ENCODE results near the gene SDR42E2.
"Not testable (repeated sequence)": the region's sequence is repeated elsewhere in the genome, so short reads cannot be mapped to it uniquely, and the experiment has no call there.

Gene SDR42E2

DNA sequence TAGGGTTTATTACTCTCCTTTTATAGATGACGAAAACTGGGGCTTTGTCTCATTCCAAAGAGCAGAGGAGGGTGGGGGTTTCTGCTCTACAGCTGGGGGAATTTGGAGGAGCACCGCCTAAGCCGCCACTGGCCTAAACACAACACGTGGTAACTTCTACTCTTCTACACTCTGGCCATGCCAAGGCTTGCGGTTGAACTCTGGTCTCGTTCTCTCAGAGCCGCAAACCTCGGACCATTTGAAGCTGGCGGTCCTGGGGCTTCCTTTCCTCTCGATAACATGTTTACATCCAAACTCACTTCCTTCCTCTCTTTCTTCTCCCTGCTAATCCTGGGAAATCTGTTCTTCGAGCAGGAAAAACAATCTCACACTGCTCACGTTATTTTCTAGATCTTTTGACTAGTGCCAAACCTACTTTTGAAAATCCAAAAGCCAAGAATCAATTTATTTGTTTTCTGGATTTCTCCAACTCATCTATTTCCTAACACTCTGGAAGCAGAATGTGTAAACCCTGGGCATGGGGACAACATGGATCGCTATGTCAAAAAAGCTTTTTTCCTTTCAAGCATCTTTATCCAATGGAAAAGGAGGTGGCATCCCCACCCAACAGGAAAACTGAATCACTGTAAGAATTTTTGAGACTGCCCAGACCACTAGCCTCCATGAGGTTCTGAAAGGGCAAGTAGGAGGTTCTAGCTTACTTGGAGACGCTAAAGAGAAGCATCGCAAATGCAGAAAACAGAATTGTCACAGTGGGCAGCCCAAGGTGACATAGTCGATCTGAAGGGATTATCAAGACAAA lies 30.2 kb downstream of the SDR42E2 start:
- DNase-seq, result peak; percentile 23

DNA sequence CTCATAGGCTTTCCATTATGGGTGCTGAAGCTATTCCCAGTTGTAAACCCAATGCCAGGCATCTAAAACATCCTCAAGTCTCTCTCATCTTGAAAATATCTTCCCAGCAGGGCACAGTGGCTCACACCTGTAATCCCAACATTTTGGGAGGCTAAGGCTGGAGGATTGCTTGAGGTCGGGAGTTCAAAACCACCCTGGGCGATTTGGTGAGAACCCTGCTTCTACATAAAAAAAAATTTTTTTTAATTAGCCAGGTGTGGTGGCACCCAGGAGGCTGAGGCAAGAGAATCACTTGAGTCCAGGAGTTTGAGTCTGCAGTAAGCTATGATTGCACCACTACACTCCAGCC lies 30.7 kb downstream of the SDR42E2 start:
- DNase-seq, result no peak

DNA sequence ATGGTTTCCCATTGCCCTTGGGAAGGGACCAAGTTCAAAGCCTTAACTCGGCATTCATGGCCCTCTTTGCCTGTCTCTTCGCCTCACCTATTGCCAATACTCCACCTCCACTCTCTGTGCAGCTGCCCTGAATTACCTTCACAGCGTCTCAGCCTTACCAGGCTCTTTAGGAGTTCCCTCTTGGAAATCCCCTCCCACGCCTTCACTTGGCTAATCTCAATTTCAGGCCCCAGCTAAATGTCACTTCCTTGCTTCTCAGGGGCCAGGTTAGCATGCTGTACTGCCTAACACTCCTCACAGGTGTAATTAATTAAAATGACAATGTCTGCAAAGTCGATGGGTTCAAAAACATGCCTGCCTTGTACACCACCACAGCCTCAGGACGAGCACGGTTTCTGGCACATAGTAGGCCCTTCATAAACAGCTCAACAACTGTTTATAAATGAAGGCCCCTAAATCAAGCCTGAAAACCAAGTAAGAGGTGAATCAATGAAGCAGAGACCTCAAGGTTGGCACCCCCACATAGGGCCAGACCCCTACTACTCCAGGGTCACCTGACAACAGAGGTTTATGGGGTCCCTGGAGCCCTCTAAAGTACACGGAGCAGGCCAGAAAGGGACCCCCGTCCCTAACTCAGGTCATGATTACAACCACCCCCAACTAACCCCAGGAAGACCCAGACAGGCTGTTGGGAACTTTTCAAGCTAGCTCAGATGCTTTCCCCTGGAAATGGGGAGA lies 32.6 kb downstream of the SDR42E2 start:
- DNase-seq, result no peak

DNA sequence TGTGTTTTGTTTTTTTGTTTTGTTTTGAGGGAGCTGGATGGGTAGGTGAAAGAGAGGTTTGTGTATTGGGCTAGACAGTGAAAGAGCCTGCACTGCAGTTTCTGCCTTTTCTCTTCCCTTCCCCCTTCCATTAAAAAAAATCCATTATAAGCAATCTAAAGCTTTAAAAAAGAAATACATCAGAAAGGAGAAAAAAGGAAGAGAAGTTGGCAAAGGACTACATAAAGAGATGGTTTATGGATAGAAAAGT lies 33.1 kb downstream of the SDR42E2 start:
- DNase-seq, result no peak

DNA sequence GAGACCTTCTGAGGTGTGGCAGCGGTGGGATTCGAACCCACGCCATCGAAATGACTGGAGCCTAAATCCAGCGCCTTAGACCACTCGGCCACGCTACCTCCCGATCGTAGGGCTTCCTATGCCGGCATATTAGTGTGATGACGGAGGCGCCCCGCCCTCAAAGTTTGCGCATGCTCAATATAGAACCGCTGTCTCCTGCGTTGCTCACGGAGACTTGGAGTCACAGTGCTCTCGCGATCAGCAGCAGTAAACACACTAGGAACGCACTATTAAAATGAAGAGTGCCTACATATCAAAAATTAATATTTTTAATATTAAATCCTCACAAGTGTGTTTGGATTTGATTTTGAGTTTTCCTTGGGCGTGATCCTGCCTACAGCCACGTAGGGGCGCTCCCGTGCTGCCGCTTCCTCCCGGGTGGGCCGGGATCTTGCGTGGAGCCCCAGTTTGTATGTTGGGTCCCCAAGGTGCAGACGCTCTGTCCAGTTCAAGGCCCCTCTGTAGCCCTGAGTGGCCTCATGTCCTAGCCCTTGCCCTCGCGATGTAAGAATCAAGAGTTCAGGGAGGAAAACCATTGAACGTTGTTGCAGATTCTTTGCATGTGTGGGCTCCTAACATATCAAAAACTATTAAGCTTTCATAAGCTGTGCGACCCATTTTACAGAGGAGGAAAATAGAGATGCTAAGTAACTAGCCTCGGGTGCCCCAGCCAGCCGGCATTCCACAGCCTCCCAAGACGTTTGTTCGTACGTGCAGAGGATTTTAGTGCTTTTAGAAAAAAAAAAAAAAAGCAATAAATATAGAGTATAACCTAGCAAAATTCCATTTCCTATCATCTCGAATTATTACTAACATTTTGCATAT lies 33.6 kb downstream of the SDR42E2 start:
- peak; percentile 63 for DNase-seq

DNA sequence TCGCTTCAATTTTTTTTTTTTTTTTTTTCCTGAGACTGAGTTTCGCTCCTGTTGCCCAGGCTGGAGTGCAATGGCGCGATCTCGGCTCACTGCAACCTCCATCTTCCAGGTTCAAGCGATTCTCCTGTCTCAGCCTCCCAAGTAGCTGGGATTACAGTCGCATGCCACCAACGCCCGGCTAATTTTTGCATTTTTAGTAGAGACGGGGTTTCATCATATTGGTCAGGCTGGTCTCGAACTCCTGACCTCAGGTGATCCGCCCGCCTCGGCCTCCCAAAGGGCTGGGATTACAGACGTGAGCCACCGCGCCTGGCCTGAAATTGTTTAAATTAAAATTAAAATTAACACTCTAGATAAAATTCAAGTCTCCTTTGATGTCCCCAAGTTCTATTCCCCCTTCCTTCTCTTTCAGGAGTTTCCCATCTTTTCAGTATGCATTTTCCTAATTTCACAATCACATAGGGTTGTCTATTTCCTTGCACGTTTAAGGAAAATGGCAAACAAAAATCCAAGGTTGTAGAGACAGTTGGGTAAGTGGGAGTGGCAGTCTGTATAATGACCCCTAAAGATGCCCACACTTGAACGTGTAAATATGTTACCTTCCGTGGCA lies 34.4 kb downstream of the SDR42E2 start:
- DNase-seq, result not testable (repeated sequence)

DNA sequence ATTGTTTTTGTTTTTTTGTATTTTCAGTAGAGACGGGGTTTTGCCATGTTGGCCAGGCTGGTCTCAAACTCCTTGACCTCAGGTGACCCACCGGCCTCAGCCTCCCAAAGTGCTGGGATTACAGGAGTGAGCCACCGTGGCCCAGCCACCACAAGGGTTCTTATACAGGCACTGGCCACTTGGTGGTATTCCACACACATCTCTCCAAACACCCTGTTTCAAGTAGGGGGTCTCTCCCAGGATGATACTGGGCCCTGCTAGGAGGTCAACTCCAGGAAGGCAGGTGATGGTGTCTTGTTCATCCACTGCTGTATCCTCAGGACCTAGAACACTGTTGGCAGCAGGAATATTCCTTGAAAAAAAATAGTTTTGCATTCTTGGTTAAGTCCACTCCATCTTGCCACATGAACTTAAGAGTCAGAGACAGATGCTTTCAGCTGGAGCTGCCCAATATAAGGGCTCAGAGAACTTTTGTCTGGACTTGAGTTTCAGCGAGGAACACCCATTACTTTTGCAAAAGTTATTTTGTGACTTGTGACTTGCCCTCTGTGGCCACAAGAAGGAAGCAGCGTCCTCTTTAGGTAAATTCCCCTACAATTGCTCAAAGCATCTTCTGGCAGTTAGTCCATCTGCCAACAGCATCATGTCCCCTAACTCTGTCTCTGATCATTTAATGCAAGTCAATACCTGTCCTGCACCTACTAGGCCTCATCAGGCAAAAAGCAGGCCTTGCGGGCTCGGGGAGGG lies 36.4 kb downstream of the SDR42E2 start:
- DNase-seq, result no peak

DNA sequence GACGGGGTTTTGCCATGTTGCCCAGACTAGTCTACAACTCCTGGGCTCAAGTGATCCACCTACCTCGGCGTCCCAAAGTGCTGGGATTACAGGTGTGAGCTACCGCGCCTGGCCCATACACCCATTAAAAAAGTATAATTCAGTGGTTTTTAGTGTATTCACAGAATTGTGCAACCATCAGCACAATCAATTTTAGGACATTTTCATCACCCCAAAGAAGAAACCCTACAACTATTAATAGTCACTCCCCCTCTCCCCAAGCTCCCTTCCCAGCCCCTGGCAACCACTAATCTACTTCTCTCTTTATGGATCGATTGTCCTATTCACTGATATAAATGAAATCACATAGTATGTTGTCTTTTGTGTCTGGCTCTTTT lies 39.9 kb downstream of the SDR42E2 start:
- DNase-seq, result no peak

DNA sequence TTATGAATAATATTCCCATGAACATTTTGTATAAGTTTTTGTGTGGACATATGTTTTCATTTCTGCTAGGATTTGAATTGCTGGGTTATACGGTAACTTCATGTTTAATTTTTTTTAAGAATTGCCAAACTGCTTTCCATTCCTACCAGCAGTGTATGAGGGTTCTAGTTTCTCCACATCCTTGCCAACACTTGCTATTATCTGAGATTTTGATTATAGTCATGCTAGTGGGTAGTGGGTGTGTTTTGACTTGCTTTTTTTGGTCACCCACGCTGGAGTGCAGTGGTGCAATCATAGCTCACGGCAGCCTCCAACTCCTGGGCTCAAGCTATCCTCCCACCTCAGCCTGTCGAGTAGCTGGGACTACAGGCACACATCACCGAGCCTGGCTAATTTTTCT lies 40.8 kb downstream of the SDR42E2 start:
- DNase-seq, result no peak

DNA sequence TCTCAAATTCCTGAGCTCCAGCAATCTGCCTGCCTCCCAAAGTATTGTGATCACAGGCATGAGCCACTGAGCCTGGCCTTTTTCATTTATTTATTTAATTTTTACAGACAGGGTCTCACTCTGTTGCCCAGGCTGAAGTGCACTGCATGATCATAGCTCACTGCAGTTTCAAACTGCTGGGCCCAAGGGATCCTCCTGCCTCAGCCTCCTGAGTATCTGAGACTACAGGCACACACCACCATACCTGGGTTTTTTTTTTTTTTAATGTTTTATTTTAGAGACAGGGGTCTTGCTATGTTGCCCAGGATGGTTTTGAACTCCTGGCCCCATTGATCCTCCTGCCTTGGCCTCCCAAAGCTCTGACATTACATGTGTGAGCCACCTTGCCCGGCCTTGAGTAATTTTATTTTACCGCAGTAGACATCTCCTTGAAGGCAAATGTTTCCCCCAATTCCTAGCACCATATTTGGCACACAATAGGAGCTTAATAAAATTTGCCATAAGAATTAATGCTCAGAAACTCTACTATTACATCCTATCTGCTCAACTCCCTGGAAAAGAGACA lies 41.9 kb downstream of the SDR42E2 start:
- no peak for DNase-seq

DNA sequence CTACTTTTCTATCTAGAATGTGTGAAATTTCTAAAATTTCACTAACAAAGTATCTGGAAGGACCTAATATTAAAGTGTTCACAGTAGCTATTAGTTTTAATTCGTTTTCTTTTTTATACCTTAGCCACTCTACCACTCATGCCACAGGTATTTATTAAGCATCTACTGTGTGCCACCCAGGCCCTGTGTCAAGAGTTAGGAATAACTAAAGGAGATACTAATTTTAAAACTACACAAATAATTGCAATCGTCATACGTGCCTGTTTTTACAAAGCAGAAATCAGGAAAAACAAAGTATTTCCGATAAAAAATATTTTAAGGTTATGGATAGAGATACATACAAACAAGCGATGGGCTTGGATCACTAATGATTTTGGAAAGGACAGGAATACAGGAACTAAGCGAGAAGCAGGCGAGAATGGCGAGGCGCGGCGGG lies 43.3 kb downstream of the SDR42E2 start:
- DNase-seq, result no peak

DNA sequence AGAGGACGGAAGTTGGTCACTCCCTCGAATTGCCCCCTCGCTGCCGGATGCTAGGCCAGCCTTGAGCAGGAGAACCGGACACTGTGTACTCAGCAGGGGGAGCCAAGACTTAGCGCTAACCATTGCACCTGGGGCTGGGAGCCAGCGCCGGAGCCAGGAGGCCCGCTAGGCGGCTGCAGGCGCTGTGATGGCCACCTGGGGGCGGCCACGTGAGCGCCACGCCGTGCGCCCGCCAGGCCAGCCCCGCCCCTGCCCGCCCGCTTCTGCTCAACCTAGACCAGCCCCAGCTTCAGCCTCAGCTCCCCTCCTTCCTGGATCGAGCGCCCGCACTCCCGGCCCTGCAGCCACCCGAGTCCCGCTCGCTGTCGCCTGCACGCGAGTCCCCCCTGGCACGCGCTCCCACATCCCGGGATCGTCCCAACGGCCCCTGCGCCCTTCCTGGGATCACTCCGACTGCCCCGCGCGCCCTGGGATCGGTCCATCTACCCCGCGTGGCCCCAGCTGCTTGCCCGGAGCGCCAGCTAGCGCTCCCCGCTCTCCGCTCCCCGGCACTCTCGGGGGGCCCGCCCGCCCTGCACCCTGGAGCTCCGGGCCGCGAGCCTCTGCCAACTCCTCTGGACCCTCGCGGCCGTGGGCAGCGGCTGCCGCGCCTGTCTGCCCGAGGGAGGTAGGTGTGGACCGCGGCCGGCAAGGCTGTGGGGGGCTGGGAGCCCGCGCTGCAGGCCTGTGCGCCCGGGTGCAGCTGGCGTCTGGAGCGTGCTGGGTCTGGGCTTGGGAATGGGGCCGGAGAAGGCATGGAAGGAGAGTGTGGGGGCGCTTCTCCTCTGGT lies 43.9 kb downstream of the SDR42E2 start, which contains the start of gene EEF2K:
Gene EEF2K, plus strand, starts transcription at position 266 of the 829 bp plus-strand sequence. CDS start 19,452 bp downstream, outside the sequence.
- peak; percentile 58 for DNase-seq

DNA sequence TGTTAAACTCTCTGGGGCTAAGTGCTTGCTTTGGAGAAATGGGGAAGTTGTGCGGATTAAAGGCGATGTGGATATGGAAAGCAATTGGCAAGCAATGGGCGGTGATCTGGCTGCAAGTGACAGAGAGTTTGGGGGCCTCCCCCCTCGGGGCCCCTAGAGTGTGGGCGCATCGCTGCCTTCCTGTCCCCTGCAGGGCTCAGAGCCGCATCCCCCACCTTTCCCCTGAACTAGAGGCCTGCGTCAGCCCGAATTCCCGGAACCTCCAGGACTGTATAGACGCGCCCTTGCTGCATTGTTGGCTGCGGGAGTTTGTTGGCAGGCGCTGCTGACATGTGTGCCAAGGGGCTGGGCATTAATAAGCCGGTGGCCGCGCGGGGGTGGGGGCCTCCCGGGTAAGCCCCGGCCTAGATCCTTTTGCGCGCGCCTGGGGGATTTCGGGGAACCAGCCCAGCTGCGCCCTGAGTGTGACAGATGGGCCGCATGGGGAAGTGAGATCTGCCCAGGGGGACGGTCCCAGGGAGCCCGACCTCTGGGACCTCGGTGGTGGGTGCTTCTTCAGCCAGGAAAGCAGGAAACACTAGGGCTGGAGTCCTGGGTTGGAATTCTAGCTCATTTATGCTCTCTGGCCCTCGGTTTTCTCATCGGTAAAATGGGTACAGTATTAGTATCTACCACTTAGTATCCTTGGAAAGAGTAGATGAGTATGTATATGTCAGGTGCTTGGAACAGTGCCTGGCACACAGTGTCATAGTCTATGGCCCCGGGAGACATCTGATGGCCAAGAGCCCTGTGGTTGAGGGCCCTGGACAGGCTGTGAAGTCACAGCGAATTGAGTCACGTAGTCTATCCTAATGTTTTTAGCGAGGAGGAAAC lies 44.8 kb downstream of the SDR42E2 start:
- DNase-seq, result peak; percentile 8

DNA sequence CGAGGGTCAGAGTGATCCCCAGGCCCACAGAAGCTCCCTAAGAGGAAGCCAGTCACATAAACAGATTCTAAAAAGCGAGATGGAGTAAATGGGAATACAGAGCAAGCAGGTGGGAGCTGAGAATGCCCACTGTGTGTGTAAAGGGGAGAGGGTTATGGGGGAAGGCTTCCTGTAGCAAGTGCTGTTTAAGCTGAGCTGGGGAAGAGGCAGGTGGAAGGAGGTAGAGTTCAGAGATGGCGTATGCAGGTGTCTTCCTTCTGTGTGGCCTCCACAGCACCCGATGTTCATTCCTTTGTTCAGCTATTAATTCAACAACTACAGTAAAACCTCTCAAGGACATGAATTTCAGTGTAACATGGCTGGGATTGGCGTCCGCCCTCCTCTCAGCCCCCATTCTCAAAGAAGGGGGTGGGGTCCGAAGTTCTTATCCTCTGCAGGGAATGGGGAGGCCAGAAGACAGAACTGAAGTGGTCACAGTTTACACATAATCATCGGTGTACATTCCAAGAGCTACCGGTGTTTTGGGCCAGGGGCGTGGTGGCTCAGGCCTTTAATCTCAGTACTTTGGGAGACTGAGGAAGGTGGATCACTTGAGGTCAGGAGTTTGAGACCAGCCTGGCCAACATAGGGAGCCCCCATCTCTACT lies 45.5 kb downstream of the SDR42E2 start:
- DNase-seq, result no peak

DNA sequence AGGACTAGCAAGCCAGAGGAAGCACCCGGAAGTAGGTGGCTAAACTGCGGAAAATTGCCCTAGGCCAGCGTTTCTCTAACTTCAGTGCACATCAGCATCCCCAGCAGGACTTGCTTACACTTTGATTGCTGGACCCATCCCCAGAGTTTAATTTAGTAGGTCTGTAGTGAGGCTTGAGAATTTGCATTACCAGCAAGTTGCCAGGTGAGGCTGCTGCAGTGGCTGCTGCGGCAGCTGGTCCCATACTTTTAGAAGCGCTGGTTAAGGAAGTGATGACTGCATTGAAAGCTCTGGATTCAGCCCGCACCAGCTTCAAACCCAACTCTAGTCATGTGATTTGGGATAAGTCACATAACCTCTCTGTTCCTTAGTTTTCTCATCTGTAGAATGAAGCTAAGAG lies 48.0 kb downstream of the SDR42E2 start:
- DNase-seq, result no peak

DNA sequence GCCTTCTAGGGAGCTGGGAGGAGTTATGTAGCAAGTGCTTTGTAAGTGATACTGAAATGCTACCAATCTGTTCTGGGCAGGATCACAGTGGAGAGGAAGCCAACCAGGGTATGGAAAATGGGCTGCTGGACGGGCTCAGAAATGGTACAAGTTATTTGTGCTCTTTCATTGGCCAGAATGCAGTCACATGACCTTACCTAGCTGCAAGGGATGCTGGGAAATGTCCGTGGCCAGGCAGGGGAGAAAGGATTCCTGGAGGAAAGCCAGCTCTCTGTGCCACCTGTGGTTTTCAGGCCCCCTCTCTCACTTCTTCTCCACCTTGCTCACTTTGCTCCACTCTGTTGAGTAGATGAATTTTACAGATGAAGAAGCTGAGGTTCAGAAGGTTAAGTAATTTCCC lies 48.5 kb downstream of the SDR42E2 start:
- no peak for DNase-seq

DNA sequence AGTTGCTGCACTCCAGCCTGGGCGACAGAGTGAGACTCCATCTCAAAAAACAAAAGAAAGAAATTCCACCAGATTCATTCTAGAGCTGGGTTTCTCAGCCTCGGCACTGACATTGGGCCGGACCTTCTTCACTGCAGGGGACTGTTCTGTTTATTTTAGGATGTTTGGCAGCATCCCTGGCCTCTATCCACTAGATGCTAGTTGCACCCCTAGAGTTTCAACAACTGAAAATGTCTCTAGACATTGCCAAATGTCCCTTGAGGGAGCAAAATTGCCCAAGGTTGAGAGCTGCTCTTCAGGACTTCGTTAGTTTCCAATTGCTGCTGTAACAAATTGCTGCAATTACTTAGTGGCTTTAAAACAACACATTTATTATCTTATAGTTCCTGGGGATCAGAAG lies 50.9 kb downstream of the SDR42E2 start:
- no peak for DNase-seq

DNA sequence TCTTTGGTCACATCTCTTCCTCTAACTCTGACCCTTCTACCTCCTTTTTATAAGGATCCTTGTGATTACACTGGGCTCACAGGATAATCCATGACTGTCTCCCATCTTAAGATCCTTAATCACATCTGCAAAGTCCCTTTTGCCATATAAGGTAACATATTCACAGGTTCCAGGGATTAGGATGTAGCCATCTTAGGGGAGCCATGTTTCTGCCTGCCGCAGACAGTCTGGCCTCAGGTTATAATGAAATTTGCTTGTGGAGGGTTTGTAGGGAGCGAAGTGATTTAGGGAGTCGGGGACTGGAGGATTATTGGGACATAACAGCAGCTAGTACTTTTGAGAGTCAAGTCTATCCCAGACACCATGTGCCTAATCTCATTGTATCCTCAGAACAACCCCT lies 51.5 kb downstream of the SDR42E2 start:
- no peak for DNase-seq

DNA sequence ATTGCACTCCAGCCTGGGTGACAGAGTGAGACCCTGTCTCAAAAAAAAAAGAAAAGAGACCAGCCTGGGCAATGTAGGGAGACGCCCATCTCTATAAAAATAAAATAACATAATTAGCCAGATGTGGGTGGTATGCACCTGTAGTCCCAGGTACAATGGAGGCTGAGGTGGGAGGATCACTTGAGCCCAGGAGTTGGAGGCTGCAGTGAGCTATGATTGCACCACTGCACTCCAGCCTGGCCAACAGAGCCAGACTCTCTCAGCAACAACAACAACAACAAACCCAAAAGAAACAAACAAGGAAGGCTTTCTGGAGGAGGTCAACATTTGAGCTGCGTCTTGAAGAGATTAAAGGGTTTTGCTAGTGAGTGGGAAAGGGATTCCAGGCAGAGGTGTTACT lies 52.1 kb downstream of the SDR42E2 start:
- DNase-seq, result no peak

DNA sequence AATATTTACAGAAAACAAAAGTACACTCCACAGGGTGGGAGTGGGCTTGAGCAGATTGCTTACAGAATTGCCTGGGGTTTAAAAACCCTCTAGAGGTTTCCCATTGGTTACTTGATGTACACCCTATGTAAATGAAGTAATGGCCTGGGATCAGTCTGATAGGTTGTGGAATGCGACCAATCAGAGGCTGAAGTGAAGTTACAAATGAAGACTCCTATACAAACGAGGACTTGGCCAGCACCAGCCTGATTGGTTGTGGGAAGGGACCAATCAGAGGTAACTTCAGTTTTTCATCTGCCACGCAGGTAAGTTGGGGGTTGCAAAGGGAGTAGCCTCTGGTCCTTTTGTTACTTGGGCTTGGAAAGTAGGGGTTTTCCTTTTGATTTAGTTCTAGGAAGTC lies 52.6 kb downstream of the SDR42E2 start:
- DNase-seq, result no peak
